Renal pelvis (tissue), 4 donors: Measurements from ENCODE around the gene TGM5. TPM values are rescaled to one million over a fixed set of nuclear protein-coding genes. Genes with fewer than 3 reads are reported as not detected.

ENCODE experiments used
- DNase-seq: peaks from one replicate; pipeline ENCODE4 v3.0.0-alpha.2; 2013
- polyA plus RNA-seq, 3 donors: library from polyadenylated mRNA; unstranded; fragments of 120-200 nt; gene quantifications; one replicate each; pipeline ENCODE4 v1.2.1, GENCODE V29; 2013; ENCODE audit not compliant: insufficient read length in 3 of 3

TGM5 gene
- polyA plus RNA-seq, 3 donors = not detected

DNA sequence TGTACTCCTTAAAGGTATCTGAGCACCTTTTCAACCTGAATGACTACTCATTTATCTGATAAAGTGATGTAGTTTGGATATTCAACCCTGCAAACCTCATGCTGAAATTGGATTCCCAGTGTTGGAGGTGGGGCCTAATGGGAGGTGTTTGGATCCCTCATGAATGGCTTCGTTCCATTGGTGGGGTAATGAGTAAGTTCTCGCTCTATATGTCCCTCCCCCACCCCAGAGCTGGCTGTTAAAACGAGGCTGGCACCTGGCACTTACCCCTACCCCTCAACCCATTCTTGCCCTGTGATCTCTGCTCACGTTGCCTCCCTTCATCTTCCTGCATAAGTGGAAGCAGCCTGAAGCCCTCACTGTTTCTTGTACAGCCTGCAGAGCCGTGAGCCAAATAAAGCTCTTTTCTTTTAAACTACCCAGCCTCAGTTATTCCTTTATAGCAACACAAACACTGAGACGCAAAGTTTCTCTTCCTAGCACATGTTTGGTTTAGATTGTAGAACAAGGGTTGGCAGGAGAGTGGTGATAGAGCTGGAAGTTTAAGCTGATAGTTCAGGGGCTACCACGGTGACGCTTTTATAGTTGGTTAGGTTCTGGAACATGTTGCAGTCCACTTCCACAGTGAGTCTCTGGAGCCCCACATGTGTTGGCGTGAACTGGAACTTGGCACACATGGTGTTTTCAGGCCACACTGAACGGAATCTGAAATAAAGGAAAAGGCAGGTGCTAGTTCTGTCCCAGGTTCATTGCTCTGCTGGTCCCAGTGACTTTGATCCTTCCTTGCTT is 69.8 kb downstream of the TGM5 start:
- no peak for DNase-seq

DNA sequence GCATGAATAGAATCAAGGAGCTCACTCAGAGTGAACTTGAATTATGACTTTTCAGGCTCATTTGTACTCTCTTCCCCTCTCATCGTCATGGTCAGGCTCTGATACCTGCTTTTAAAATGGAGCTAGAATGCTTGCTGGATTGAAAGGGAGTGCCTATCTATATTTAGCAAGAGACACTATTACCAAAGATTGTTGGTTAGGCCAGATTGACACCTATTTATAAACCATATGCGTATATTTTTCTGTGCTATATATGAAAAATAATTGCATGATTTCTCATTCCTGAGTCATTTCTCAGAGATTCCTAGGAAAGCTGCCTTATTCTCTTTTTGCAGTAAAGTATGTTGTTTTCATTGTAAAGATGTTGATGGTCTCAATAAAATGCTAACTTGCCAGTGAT is 71.9 kb downstream of the TGM5 start:
- DNase-seq = no peak

DNA sequence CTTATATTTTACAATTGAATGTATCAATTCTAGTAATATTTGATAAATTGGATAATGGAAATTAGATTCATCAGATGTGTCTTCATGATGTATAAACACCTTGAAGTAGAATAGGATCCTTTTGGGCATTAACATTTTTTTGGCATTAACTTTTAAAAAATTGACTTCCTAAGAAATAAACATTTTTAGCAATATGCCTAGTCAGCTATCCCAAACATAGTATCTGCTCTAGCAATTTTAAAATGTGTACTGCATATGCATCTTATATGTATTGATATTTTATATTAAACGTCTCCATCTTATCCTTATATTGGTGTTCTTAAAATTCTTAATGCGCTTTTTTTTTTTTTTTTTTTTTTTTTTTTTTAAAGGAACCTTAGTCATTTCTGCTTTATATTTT is 73.0 kb downstream of the TGM5 start:
- no peak for DNase-seq

DNA sequence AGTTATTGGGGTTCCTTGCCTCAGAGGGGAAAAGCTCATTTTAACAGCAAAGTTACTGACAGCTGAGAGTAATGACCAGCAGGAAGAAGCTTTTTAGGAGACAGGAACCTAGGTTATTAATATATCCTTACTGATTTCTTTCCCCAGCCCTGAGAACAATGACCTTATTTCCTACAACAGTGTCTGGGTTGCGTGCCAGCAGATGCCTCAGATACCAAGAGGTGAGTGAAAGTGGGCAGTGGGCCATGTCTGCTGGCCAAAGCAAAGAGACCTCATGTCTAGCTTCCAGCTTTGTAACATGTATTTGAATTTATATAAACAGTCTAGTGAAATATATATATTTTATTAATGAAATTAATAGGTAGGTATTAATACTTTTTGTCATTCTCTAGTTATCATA is 76.5 kb downstream of the TGM5 start:
- DNase-seq = no peak

DNA sequence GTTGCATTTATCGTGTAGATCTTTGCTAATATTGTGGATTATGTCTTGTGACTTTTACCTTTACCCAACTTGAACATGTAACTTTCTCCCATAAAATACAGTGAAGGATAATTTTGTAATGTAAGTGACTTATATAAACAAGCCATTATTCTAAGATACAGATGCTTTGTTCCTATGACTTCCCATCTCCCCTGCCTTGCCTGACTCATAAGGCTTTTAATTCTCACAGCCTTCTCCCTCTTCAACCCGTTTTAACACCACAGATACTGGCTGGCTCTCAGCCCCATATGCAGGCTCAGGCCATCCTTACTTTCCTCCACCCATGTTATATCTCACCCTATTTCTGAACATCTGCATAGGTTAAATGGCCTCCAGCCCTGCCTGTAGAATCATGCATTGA is 77.4 kb downstream of the TGM5 start:
- no peak for DNase-seq

DNA sequence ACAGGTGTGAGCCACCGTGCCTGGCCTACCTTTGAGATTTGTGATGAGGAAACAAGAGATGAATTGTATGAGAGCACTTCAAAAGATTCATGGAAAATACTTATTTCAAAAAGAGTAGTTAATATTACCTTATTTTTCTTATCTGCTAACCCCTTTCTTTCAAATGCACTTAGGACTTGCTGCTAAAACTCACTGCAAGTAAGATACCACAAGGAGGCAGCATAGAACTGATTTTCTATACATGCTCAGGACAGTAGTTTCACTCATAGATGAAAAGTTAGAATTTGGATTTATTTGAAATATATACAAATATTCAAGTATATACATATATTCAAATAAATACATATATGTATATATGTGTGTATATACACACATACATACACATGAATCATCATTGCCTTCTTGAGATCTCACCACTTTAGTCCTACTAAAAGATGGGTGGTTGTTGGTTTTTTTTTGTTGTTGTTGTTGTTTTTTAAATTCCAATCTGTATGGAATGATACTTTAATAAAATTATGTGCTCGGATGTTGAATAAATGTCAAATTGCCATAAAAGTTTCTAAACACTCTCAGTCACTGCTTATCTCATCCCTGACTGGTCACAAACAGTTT is 79.1 kb downstream of the TGM5 start:
- no peak for DNase-seq

DNA sequence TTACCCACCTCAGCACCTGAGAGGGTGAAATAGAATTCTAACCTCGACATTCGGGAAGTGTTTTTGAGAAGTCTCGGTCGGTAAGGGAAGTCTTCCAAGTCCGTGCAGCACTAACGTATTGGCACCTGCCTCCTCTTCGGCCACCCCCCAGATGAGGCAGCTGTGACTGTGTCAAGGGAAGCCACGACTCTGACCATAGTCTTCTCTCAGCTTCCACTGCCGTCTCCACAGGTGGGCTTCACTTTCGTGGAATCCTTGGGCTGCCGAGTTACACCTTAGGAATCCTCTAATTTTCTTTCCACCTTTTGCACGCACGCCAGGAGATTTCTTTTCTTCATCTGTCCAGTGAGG is 80.8 kb downstream of the TGM5 start:
- no peak for DNase-seq

DNA sequence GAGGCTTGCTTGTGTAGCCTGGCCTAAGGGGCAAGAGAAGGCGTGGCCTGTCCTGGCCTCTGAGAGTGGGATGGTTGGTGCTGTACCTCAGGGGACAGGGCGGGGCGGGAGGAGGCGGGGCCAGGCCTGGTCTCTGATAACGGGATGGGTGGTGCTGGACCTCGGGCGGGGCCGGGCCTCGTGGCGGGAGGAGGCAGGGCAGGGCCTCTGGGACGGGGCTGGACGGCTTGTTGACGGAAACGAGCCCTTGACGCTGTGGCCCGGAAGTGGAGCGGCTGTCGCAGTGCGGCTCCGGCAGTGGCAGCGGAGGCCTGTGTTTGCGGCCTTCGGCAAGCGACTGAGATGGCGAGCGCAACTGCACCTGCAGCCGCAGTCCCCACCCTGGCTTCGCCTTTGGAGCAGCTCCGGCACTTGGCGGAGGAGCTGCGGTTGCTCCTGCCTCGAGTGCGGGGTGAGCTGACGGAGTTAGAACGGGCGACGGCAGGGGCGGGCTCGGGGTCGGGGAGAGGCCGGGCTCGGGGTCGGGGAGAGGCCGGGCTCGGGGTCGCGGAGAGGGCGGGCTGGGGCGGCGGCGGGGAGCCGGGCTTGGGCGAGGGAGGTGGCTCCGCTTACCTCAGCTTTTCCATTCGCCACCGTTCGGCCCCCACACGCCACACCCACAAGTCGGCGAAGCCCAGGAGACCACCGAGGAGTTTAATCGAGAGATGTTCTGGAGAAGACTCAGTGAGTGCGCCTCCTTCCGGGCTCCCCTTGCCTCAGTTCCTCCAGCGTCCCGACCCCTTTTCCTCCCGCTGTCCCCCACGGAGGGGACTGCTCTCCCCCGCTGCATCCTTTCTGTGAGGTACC is 81.3 kb downstream of the TGM5 start, which contains the start of gene CCNDBP1:
TSS of gene CCNDBP1 (plus strand) at position 247 of the 846 bp plus-strand sequence. CDS start at position 343, 96 bp downstream.
- peak; percentile 75 for DNase-seq

DNA sequence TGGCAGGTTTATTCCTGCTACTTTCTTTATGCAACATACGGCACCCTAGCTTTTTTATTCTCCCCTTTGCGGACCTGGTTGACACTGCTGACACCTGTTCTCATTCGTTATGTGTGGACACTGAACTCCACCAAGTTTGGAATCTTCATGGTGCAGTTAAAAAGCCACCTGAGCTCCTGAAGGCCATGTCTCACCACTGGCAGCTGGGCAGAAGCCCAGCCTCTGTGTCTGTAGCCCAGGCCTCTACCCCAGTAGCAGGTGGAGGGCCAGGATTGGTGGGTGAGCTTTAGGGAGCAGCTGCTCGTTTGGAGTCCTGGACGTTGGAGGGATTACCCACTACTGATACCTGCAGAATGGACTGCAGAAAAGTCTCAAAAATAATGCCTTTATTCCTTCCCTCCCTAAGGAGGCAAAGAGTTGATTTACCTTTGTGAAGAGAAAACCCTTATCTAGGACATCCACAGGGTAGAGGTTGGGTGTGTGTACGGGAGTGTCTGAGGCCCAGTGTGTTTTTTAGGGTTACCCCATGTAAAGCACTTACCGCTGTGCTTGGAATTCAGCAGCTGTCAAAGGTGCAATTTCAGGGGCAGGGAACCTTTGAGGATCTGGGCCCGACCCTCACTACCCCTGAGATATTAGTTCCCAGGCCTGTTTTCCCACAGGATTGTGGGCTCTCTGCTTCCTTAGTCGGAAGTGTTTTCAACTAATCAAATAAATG is 82.2 kb downstream of the TGM5 start:
- DNase-seq = no peak

DNA sequence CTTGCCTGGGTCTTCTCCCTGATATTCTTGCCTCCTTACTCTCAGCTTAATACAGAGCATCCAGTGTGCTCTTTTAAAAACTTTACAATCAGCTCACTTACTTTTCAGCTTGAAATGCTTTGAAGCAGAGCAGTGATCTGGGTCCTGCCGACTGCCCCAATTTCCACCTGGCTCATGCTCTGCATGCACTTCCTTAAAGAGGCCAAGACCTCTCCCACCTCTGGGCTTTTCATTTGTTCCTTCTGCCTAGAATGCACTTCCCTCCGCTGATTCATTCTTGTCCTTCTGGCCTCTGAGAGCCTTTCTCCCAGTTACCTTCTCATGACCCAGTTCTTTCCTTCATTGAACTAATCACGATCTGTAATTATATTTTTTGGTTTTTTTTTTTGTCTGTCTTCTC is 83.5 kb downstream of the TGM5 start:
- DNase-seq = no peak

Other genes starting within 250 kb of the TGM5 start
- gene UBR1, start 160.9 kb downstream of the TGM5 start, polyA plus RNA-seq = 10 to 100 TPM; 19.4 to 26.4 (median 23.1) TPM
- gene TMEM62, start 133.3 kb downstream of the TGM5 start, polyA plus RNA-seq = 10 to 100 TPM; 11.1 to 18.7 (median 16.2) TPM
- 10 to 100 TPM; 47.0 to 56.4 (median 52.6) TPM for gene CCNDBP1, start 81.5 kb downstream of the TGM5 start, polyA plus RNA-seq
- gene EPB42, start 45.9 kb downstream of the TGM5 start, polyA plus RNA-seq = 1 to 10 TPM in 2 of 3 donors, under 1 TPM in 1; 0.83 to 1.1 (median 1.1) TPM
- under 1 TPM in 1 of 3 donors, not detected in 2; 0.09 TPM for gene TGM7, start 35.3 kb upstream of the TGM5 start, polyA plus RNA-seq
- gene LCMT2, start 63.6 kb upstream of the TGM5 start, polyA plus RNA-seq = 10 to 100 TPM; 11.5 to 14.4 (median 12.7) TPM
- 10 to 100 TPM; 23.3 to 36.4 (median 36.4) TPM for gene ZSCAN29, start 104.1 kb upstream of the TGM5 start, polyA plus RNA-seq
- 10 to 100 TPM; 23.7 to 35.0 (median 31.5) TPM for gene TUBGCP4, start 104.2 kb upstream of the TGM5 start, polyA plus RNA-seq
- 100 to 1,000 TPM in 1 of 3 donors, 10 to 100 TPM in 2; 69.5 to 116 (median 99.3) TPM for gene TP53BP1, start 226.2 kb upstream of the TGM5 start, polyA plus RNA-seq